Calu3 (cell line): ENCODE results near the gene OPHN1. TPM values are rescaled to one million over a fixed set of nuclear protein-coding genes. Genes with fewer than 3 reads are reported as not detected.

Source experiments
- BruUV-seq: library from RNA; stranded (reverse); fragments of 400-500 nt; replicated peaks from 2 replicates; lab custom pipeline; 2021; lab: Mats Ljungman, UMichigan
- CTCF ChIA-PET: fragments of 300-600 bp; sonication (Branson Sonifier 250); formaldehyde crosslinking; loops from one replicate; lab custom pipeline; 2022; ENCODE audit warnings: antibody characterized with exemption; lab: Charles Lee
- DNase-seq: peaks from one replicate; pipeline ENCODE4 v3.0.0; 2022
- H3K27ac Mint-ChIP-seq: one replicate; pipeline ENCODE4 v1.8.0; 2022; ENCODE audit warnings: mixed read lengths; ENCODE audit not compliant: unreplicated experiment
- H3K27me3 Mint-ChIP-seq: one replicate; pipeline ENCODE4 v1.8.0; 2022; ENCODE audit warnings: mixed read lengths; ENCODE audit not compliant: unreplicated experiment
- H3K36me3 Mint-ChIP-seq: one replicate; pipeline ENCODE4 v1.8.0; 2022; ENCODE audit warnings: mild to moderate bottlenecking, moderate library complexity, mixed read lengths; ENCODE audit not compliant: insufficient read depth, unreplicated experiment
- H3K4me1 Mint-ChIP-seq: one replicate; pipeline ENCODE4 v1.8.0; 2022; ENCODE audit warnings: mild to moderate bottlenecking, low read depth, mixed read lengths; ENCODE audit not compliant: unreplicated experiment
- H3K4me3 Mint-ChIP-seq: one replicate; pipeline ENCODE4 v1.8.0; 2022; ENCODE audit warnings: mild to moderate bottlenecking, low read depth, moderate library complexity, mixed read lengths; ENCODE audit not compliant: unreplicated experiment
- H3K9me3 Mint-ChIP-seq: one replicate; pipeline ENCODE4 v1.8.0; 2022; ENCODE audit warnings: low read depth, mixed read lengths; ENCODE audit not compliant: unreplicated experiment
- intact Hi-C: fragments of 100-400 bp; cut with micrococcal nuclease; formaldehyde crosslinking; loops from one replicate; pipeline ENCODE4 v1.10.0; 2022; ENCODE audit not compliant: unreplicated experiment
- total RNA-seq: library from RNA; stranded (reverse); gene quantifications from 2 replicates; pipeline ENCODE4 v1.2.3, GENCODE V29; 2022
- TF ChIP-seq, protein P1 (sequence below): fragments of 200-600 bp; IDR thresholded peaks from one replicate; pipeline ENCODE4 v1.8.0; 2022; ENCODE audit warnings: antibody characterized with exemption; ENCODE audit not compliant: unreplicated experiment

Gene OPHN1
- total RNA-seq, 1 experiment from 2014 or later = 13.1 TPM

DNA sequence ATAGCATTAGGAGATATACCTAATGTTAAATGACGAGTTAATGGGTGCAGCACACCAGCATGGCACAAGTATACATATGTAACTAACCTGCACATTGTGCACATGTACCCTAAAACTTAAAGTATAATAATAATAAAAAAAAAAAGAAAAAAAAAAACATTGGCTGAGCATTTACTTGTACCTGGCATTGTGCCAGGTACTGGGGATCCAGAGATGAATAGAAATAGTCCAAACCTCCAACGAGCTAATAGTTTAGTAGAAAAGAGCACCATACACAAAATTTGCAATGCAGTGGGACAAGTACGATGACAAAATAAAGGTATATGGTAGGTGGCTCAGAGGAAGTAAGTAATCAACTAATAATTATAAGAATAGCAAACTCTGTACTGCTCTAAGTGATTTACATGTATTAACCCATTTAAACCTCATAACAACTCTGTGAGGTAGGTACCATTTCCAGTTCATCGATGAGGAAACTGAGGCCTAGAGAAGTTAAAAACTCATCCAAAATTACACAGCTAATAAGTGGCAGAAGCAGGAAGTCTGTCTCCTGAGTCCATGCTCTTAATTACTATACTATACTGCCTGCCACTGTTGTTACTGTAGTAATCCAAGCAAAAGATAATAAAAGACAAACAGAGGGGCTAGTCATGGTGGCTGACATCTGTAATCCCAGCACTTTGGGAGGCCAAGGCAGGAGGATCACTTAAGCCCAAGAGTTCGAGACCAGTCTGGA, 319.3 kb downstream of the OPHN1 start:
- no TSS peak for BruUV-seq
- Mint-ChIP-seq H3K9me3 (no peaks in the 10 kb centered on the region), H3K27me3 (no peaks in the 10 kb centered on the region), H3K4me3 (no peak overlapping the region), H3K27ac (peak overlapping the region; percentile 94), H3K36me3 (peaks cover 14% of the 10 kb centered on the region), H3K4me1 (peaks cover 16% of the 10 kb centered on the region)
- CTCF ChIA-PET = interaction anchor here (0.6 to 1.0 kb wide), 2 partner anchors 12 to 32 kb away, joined by 3 read pairs; no protein-coding TSS in a partner anchor
- TF ChIP-seq, protein P1, sequence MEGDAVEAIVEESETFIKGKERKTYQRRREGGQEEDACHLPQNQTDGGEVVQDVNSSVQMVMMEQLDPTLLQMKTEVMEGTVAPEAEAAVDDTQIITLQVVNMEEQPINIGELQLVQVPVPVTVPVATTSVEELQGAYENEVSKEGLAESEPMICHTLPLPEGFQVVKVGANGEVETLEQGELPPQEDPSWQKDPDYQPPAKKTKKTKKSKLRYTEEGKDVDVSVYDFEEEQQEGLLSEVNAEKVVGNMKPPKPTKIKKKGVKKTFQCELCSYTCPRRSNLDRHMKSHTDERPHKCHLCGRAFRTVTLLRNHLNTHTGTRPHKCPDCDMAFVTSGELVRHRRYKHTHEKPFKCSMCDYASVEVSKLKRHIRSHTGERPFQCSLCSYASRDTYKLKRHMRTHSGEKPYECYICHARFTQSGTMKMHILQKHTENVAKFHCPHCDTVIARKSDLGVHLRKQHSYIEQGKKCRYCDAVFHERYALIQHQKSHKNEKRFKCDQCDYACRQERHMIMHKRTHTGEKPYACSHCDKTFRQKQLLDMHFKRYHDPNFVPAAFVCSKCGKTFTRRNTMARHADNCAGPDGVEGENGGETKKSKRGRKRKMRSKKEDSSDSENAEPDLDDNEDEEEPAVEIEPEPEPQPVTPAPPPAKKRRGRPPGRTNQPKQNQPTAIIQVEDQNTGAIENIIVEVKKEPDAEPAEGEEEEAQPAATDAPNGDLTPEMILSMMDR = no peak
- DNase-seq = no peak
- intact Hi-C loops = loop anchor here (10.0 kb wide), 1 partner anchor 59 kb away; no protein-coding TSS in a partner anchor

DNA sequence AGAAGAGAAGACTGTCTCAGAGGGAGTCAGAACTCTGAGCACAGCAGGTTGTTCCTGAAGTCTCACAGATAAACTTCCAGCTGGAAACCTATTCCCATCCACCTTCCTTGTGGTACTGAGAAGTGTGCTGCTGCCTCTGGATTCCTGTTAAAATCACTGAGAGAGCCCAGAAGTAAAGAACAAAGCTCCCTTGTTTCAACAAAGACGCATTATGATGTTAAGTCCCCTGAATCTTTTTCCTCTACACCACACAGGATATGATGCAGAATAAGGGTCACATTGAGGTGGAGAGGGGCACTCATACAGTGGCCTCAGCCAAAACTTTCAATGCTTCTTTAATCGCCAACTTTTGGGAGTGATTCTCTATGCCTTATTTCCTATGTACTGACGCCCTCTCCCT, 321.0 kb downstream of the OPHN1 start:
- Mint-ChIP-seq H3K36me3 (peaks cover 14% of the 10 kb centered on the region), H3K4me1 (peaks cover 16% of the 10 kb centered on the region), H3K27ac (peak overlapping the region; percentile 94), H3K4me3 (peak overlapping the region; percentile 64), H3K9me3 (no peaks in the 10 kb centered on the region), H3K27me3 (no peaks in the 10 kb centered on the region)
- BruUV-seq = no TSS peak
- TF ChIP-seq, protein P1 = no peak
- CTCF ChIA-PET = interaction anchor here (0.8 to 1.0 kb wide), 2 partner anchors 23 to 44 kb away, joined by 4 to 5 read pairs; no protein-coding TSS in a partner anchor
- intact Hi-C loops = loop anchor here (1.0 to 10.0 kb wide), 2 partner anchors 9 to 58 kb away; no protein-coding TSS in a partner anchor
- peak; percentile 24 for DNase-seq

DNA sequence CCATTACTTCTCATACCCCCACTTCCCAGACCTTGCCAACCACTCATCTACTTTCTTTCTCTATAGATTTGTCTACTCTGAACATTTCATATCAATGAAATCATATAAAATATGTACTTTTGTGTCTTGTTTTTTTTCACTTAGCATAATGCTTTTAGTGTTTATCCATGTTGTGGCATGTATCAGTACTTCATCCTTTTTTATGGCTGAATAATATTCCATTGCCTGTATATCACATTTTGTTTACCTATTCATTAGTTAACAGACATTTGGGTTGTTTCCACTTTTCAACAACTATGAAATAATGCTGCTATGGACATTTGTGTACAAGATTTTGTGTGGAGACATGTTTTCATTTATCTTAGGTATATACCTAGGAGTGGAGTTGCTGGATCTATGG, 324.1 kb downstream of the OPHN1 start:
- Mint-ChIP-seq H3K9me3 (no peaks in the 10 kb centered on the region), H3K27ac (no peak overlapping the region), H3K4me3 (no peak overlapping the region), H3K36me3 (peaks cover 19% of the 10 kb centered on the region), H3K4me1 (peaks cover 16% of the 10 kb centered on the region), H3K27me3 (no peaks in the 10 kb centered on the region)
- BruUV-seq = no TSS peak
- no peak for DNase-seq
- TF ChIP-seq, protein P1 = no peak
- intact Hi-C loops = no loop called here
- CTCF ChIA-PET = no interaction called here

DNA sequence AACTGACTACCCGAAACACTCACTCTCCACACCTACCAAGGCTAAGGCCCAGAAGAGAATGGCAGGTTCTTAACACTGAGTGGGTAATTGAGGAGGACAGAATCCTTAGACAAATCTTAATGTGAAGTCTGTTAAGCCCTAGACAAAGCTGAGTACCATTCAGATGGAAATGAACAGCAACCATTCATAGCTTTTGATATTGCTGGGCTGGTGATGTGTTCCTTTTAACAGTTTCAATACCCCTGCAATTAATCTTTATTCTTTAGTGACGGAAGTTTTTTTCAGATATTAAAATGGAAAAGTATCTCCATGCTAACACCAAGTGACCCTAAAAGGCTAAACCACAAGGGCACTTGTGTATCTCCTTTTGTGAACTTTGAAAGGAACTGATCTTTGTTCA, 334.9 kb downstream of the OPHN1 start:
- Mint-ChIP-seq H3K27ac (no peak overlapping the region), H3K4me3 (no peak overlapping the region), H3K27me3 (no peaks in the 10 kb centered on the region), H3K9me3 (peaks cover 2% of the 10 kb centered on the region), H3K4me1 (peaks cover 17% of the 10 kb centered on the region), H3K36me3 (peaks cover 5% of the 10 kb centered on the region)
- BruUV-seq = no TSS peak
- CTCF ChIA-PET = no interaction called here
- DNase-seq = no peak
- intact Hi-C loops = no loop called here
- TF ChIP-seq, protein P1 = no peak
